Upper lobe of left lung (tissue), 4 donors: Measurements from ENCODE around the gene TSSK6.

Experiments used
- EP300 ChIP-seq, 4 donors: sonication (generic); formaldehyde crosslinking; IDR thresholded peaks; one replicate each; pipeline ENCODE4 v1.5.1; 2017; ENCODE audit warnings: antibody characterized with exemption in 4 of 4, control low read depth in 2 of 4
- POLR2A ChIP-seq, 4 donors: fragments of 450-650 bp; IDR thresholded peaks; one replicate each; pipeline ENCODE4 v1.5.1; 2016 to 2017; ENCODE audit warnings: antibody characterized with exemption in 4 of 4, mild to moderate bottlenecking in 2 of 4
- POLR2AphosphoS5 ChIP-seq, 2 donors: sonication (generic); formaldehyde crosslinking; IDR thresholded peaks; one replicate each; pipeline ENCODE4 v1.5.1; 2017; ENCODE audit warnings: antibody characterized with exemption in 2 of 2
- TF ChIP-seq, protein P1 (sequence below), 6 experiments: fragments of 450-650 bp in 4 of 6; fragments of 200-600 bp in 2 of 6; sonication (generic) in 2 of 6; IDR thresholded peaks; one replicate each; pipeline ENCODE4 v1.5.1; 2016 to 2019; ENCODE audit warnings: antibody characterized with exemption in 6 of 6

DNA sequence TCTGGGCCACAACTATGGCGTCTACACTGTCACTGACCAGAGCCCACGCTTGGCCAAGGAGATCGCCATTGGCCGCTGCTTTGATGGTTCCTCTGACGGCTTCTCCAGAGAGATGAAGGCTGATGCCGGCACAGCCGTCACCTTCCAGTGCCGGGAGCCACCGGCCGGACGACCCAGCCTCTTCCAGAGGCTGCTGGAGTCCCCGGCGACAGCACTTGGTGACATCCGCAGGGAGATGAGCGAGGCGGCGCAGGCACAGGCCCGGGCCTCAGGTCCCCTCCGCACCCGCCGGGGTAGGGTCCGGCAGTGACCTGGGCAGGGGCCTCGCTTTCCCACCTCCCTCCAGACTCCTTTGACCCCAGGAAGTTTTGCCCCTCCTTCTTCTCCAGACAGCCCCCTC, 30.4 kb upstream of the TSSK6 start:
- TF ChIP-seq, protein P1, sequence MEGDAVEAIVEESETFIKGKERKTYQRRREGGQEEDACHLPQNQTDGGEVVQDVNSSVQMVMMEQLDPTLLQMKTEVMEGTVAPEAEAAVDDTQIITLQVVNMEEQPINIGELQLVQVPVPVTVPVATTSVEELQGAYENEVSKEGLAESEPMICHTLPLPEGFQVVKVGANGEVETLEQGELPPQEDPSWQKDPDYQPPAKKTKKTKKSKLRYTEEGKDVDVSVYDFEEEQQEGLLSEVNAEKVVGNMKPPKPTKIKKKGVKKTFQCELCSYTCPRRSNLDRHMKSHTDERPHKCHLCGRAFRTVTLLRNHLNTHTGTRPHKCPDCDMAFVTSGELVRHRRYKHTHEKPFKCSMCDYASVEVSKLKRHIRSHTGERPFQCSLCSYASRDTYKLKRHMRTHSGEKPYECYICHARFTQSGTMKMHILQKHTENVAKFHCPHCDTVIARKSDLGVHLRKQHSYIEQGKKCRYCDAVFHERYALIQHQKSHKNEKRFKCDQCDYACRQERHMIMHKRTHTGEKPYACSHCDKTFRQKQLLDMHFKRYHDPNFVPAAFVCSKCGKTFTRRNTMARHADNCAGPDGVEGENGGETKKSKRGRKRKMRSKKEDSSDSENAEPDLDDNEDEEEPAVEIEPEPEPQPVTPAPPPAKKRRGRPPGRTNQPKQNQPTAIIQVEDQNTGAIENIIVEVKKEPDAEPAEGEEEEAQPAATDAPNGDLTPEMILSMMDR (IDR thresholded peaks at IDR 0.05): no peak
- no peak for TF ChIP-seq POLR2AphosphoS5 (IDR thresholded peaks at IDR 0.05)
- TF ChIP-seq POLR2A (IDR thresholded peaks at IDR 0.05): no peak
- no peak for TF ChIP-seq EP300 (IDR thresholded peaks at IDR 0.05)
